ENCODE measurements around the gene TRAPPC3. TPM values are rescaled to one million over a fixed set of nuclear protein-coding genes. Genes with fewer than 3 reads are reported as not detected.
A peak's percentile ranks its signal among the peaks of the same experiment; 100 is the strongest.

Gene TRAPPC3
- total RNA-seq, 1 donor from 2014 or later, result 52.1 TPM

DNA sequence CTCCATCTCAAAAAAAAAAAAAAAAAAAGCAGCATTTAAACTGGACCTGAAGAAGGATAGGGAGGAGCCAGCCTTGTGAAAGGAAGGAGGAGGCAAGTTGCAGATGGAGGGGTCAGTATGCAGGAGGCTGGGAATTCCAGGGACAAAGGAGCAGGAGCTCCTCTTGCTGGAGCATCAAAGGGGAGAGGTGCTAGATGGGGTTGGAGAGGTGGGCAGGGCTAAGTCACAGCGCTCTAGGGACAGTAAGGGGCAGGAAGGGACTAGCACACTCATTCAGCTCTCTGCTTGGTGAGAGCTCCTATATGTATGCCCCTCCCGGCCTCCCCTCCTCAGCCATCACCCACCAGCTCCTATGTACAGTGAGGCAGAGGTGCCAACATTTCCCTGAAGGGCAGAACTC lies 33.4 kb upstream of the TRAPPC3 start:
- peaks cover 0 to 32% of the 10 kb centered on the region in 2 donors for H3K36me3 ChIP-seq
- H3K27ac ChIP-seq, result peak overlapping the region; percentile 10
- intact Hi-C loops (cut with DNase I), result no loop called here
- H3K27me3 ChIP-seq, result no peaks in the 10 kb centered on the region
- DNase-seq (ENCODE audit: extremely low spot score in 2 of 2), result no peak
- no peaks in the 10 kb centered on the region for H3K9me3 ChIP-seq
- H3K4me3 ChIP-seq, result no peak overlapping the region
- TF ChIP-seq POLR2AphosphoS5 (IDR thresholded peaks at IDR 0.05; ENCODE audit: insufficient read depth in 1 of 2, low read depth in 1 of 2) (no peak), POLR2A (IDR thresholded peaks at IDR 0.05) (no peak)
- TF ChIP-seq, protein P1, sequence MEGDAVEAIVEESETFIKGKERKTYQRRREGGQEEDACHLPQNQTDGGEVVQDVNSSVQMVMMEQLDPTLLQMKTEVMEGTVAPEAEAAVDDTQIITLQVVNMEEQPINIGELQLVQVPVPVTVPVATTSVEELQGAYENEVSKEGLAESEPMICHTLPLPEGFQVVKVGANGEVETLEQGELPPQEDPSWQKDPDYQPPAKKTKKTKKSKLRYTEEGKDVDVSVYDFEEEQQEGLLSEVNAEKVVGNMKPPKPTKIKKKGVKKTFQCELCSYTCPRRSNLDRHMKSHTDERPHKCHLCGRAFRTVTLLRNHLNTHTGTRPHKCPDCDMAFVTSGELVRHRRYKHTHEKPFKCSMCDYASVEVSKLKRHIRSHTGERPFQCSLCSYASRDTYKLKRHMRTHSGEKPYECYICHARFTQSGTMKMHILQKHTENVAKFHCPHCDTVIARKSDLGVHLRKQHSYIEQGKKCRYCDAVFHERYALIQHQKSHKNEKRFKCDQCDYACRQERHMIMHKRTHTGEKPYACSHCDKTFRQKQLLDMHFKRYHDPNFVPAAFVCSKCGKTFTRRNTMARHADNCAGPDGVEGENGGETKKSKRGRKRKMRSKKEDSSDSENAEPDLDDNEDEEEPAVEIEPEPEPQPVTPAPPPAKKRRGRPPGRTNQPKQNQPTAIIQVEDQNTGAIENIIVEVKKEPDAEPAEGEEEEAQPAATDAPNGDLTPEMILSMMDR (IDR thresholded peaks at IDR 0.05), result no peak
- H3K4me1 ChIP-seq, result peaks cover 4% of the 10 kb centered on the region

DNA sequence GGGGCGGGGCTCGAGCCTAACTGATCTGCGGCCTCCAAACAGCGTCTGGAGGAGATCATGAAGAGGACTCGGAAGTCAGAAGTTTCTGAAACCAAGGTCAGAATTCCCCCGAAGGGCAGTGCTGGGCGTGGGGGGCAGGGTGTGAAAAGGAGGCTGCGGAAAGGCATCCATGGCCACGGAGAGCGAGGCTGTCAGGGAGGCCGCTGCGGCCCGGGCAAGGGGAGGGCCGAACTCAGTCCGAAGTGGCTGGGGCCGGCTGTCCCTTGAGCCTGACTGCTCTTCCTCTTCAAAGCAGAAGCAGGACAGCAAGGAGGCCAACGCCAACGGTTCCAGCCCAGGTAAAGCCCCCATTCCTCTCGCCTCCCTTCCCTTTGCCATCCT lies 29.9 kb upstream of the TRAPPC3 start:
- no peak overlapping the region for H3K27ac ChIP-seq
- TF ChIP-seq POLR2AphosphoS5 (IDR thresholded peaks at IDR 0.05; ENCODE audit: insufficient read depth in 1 of 2, low read depth in 1 of 2) (no peak), POLR2A (IDR thresholded peaks at IDR 0.05) (no peak)
- H3K4me3 ChIP-seq, result no peak overlapping the region
- intact Hi-C loops (cut with DNase I), result no loop called here
- H3K4me1 ChIP-seq, result peaks cover 15% of the 10 kb centered on the region
- peaks cover 0 to 66% of the 10 kb centered on the region in 2 donors for H3K36me3 ChIP-seq
- H3K27me3 ChIP-seq, result no peaks in the 10 kb centered on the region
- DNase-seq (ENCODE audit: extremely low spot score in 2 of 2), result no peak
- H3K9me3 ChIP-seq, result no peaks in the 10 kb centered on the region

DNA sequence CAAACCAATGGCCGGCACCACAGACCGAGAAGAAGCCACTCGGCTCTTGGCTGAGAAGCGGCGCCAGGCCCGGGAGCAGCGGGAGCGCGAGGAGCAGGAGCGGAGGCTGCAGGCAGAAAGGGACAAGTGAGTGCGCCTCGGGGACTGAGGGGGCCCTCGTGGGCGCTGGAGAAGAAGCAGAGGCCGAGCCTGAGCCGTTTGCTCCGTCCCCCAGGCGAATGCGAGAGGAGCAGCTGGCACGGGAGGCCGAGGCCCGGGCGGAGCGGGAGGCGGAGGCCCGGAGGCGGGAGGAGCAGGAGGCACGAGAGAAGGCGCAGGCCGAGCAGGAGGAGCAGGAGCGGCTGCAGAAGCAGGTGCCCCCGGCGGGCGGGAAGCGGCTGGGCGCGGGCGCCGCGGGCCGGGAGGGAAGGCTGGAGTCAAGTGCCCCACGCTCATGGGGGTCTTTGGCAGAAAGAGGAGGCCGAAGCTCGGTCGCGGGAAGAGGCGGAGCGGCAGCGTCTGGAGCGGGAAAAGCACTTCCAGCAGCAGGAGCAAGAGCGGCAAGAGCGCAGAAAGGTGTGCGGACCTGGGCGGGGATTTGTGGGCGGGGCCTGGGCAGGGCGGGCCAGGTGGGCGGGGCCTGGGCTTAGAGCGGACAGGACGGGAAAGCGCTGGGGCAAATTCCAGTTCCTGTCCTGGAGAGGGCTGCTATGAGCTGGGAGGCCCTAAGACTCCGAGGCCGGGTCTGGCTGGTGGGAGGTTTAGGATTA lies 29.4 kb upstream of the TRAPPC3 start:
- peaks cover 0 to 72% of the 10 kb centered on the region in 2 donors for H3K36me3 ChIP-seq
- no peaks in the 10 kb centered on the region for H3K27me3 ChIP-seq
- TF ChIP-seq POLR2AphosphoS5 (IDR thresholded peaks at IDR 0.05; ENCODE audit: insufficient read depth in 1 of 2, low read depth in 1 of 2) (no peak), POLR2A (IDR thresholded peaks at IDR 0.05) (no peak)
- TF ChIP-seq, protein P1 (IDR thresholded peaks at IDR 0.05), result no peak
- H3K27ac ChIP-seq, result no peak overlapping the region
- DNase-seq (ENCODE audit: extremely low spot score in 2 of 2), result no peak
- H3K9me3 ChIP-seq, result no peaks in the 10 kb centered on the region
- intact Hi-C loops (cut with DNase I), result no loop called here
- H3K4me3 ChIP-seq, result no peak overlapping the region
- peaks cover 15% of the 10 kb centered on the region for H3K4me1 ChIP-seq

DNA sequence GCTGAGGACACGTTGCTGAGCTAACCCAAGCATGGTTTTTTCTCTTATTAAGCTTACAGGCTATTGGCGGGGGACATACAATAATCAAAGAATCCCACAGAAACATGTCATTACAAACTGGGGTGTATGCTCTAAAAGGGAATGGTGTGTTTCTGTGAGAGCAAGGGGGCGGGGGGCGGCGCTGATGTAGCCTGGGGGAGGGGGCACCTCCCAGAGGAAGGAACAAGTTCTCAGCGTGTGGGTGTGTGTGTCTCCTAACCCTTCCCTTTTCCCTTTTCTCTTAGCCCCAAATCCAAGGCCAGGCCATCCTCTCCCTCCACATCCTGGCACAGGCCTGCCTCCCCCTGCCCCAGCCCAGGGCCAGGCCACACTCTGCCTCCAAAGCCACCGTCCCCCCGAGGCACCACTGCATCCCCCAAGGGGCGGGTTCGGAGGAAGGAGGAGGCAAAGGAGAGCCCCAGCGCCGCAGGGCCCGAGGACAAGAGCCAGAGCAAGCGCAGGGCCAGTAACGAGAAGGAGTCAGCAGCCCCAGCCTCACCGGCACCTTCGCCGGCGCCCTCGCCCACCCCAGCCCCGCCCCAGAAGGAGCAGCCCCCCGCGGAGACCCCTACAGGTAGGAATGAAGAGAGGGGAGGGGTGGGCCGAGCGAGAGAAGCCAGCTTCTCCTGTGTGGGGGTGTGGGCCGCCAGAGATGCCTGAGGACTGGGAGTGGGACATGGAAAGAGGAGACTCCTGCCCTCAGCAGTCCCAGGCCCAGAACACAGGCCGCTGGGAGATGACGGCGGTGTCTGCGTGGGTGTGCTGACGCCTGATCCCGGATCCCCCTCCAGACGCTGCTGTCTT lies 28.5 kb upstream of the TRAPPC3 start:
- intact Hi-C loops (cut with DNase I), result no loop called here
- Histone ChIP-seq H3K4me3 (no peak overlapping the region), H3K36me3 (peaks cover 0 to 80% of the 10 kb centered on the region in 2 donors), H3K9me3 (no peaks in the 10 kb centered on the region), H3K4me1 (peaks cover 15% of the 10 kb centered on the region), H3K27me3 (no peaks in the 10 kb centered on the region), H3K27ac (no peak overlapping the region)
- DNase-seq (ENCODE audit: extremely low spot score in 2 of 2), result no peak
- TF ChIP-seq, protein P1 (IDR thresholded peaks at IDR 0.05), result no peak
- TF ChIP-seq POLR2AphosphoS5 (IDR thresholded peaks at IDR 0.05; ENCODE audit: insufficient read depth in 1 of 2, low read depth in 1 of 2) (no peak), POLR2A (IDR thresholded peaks at IDR 0.05) (no peak)

DNA sequence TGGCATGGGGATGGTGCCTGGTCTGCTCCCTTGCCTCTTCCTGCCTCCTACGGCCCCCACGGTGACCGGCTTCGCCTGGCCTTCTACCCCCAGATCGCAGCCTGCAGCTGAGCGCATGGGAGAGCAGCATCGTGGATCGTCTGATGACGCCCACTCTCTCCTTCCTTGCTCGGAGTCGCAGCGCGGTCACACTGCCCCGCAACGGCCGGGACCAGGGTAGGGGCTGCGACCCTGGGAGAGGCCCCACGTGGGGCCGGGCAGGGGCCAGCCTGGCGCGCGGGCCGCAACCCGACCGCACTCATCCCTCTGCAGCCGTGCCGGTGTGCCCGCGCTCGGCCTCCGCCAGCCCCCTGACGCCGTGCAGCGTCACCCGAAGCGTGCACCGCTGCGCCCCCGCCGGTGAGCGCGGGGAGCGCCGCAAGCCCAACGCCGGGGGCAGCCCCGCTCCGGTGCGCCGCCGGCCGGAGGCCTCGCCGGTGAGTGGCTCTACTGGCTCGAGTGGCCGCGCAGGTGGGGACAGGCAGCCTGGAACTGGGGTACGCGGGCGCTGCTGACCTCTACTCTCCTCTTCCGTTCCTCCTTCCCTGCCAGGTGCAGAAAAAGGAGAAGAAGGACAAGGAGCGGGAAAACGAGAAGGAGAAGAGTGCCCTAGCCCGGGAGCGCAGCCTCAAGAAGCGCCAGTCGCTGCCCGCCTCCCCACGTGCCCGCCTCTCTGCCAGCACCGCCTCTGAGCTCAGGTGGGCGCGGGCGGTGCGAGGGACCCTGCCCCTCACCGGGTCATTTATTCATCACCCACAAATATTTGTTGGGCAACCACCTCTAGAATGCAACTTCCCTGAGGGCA lies 27.0 kb upstream of the TRAPPC3 start:
- H3K27ac ChIP-seq, result peak overlapping the region; percentile 59
- H3K4me3 ChIP-seq, result no peak overlapping the region
- TF ChIP-seq POLR2A (IDR thresholded peaks at IDR 0.05) (no peak), POLR2AphosphoS5 (IDR thresholded peaks at IDR 0.05; ENCODE audit: insufficient read depth in 1 of 2, low read depth in 1 of 2) (no peak)
- TF ChIP-seq, protein P1 (IDR thresholded peaks at IDR 0.05), result no peak
- H3K9me3 ChIP-seq, result no peaks in the 10 kb centered on the region
- intact Hi-C loops (cut with DNase I), result no loop called here
- H3K4me1 ChIP-seq, result peaks cover 16% of the 10 kb centered on the region
- DNase-seq (ENCODE audit: extremely low spot score in 2 of 2), result no peak
- H3K27me3 ChIP-seq, result no peaks in the 10 kb centered on the region
- peaks cover 0 to 93% of the 10 kb centered on the region in 2 donors for H3K36me3 ChIP-seq

All from vagina (tissue), 2 donors.